Activated T-helper 17 cell treated with anti-CD3 and anti-CD28 coated beads, Interleukin-2, amount 50 U/mL, for 72 hours (primary cell): ENCODE measurements around the gene HEXB. TPM values are rescaled to one million over a fixed set of nuclear protein-coding genes. Genes with fewer than 3 reads are reported as not detected.

Experiments
- ATAC-seq: fragments of 150-1000 bp; cut with Tn5 transposase; replicated peaks from 2 replicates; pipeline ENCODE4 v1.10.0; 2021; ENCODE audit warnings: mild to moderate bottlenecking, moderate library complexity
- H3K27ac Mint-ChIP-seq: one replicate; pipeline ENCODE4 v1.8.0; 2022; ENCODE audit warnings: mixed read lengths
- H3K27me3 Mint-ChIP-seq: one replicate; pipeline ENCODE4 v1.8.0; 2022; ENCODE audit warnings: mixed read lengths
- H3K36me3 Mint-ChIP-seq: one replicate; pipeline ENCODE4 v1.8.0; 2022; ENCODE audit warnings: low read depth, mild to moderate bottlenecking, mixed read lengths
- H3K4me1 Mint-ChIP-seq: one replicate; pipeline ENCODE4 v1.8.0; 2022; ENCODE audit warnings: mixed read lengths
- H3K4me3 Mint-ChIP-seq: one replicate; pipeline ENCODE4 v1.8.0; 2022; ENCODE audit warnings: mild to moderate bottlenecking, mixed read lengths
- H3K9me3 Mint-ChIP-seq: one replicate; pipeline ENCODE4 v1.8.0; 2022; ENCODE audit warnings: mixed read lengths
- total RNA-seq, 2 donors: library from RNA; stranded (reverse); gene quantifications; one replicate each; pipeline ENCODE4 v1.2.3, GENCODE V29; 2022

The HEXB gene
- total RNA-seq, 2 donors from 2014 or later: 42.4 to 79.0 TPM

DNA sequence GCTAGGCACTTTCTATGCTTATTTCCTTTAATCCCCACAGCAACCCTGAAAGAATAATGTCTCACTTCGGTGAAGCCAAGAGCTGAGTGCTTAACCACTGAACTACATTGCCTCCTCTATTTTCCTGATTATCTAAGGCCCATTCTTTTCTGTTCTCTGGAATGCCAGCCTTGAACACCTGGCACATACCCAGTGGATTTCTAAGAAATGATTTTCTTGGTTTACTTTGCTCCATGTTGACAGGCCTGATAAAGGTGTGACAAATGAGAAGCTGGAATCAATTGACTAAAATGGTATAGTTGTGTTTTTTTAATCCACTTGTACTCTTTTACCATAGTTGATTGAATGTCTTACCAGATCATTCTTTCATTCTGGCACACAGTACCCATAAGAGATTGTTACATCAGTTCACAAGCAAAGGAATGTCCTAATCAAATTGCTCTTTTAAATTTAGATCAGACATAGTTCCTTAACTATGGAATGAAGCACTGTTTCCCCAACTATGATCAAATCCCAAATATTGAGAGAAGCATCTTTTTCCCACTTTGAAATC lies 35.5 kb upstream of the HEXB start:
- Mint-ChIP-seq H3K4me3 (no peak overlapping the region), H3K9me3 (no peaks in the 10 kb centered on the region), H3K4me1 (no peaks in the 10 kb centered on the region), H3K36me3 (no peaks in the 10 kb centered on the region), H3K27ac (no peak overlapping the region), H3K27me3 (peaks cover 9% of the 10 kb centered on the region)
- ATAC-seq: no peak

DNA sequence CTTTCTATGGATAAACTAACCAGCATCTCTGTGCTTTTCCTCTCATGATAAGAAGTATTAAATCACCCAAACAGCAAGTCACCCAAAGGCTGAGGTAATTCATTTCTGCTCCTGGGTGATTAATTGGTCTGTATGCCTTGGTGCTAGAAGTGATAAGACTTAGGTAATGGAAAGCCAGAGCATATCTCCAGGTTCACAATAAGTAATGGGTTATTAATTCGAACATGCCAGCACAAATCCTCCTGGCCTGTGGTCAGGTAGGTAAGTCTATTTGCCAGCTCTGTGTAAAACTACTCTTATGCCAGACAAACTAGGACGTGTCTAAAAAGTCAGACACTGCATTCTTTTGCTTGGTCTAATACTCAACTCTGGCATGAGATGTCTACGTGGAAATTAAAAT lies 33.3 kb upstream of the HEXB start:
- H3K27ac Mint-ChIP-seq: no peak overlapping the region
- H3K4me3 Mint-ChIP-seq: no peak overlapping the region
- peaks cover 9% of the 10 kb centered on the region for H3K27me3 Mint-ChIP-seq
- ATAC-seq: no peak
- no peaks in the 10 kb centered on the region for H3K36me3 Mint-ChIP-seq
- H3K9me3 Mint-ChIP-seq: no peaks in the 10 kb centered on the region
- H3K4me1 Mint-ChIP-seq: no peaks in the 10 kb centered on the region

DNA sequence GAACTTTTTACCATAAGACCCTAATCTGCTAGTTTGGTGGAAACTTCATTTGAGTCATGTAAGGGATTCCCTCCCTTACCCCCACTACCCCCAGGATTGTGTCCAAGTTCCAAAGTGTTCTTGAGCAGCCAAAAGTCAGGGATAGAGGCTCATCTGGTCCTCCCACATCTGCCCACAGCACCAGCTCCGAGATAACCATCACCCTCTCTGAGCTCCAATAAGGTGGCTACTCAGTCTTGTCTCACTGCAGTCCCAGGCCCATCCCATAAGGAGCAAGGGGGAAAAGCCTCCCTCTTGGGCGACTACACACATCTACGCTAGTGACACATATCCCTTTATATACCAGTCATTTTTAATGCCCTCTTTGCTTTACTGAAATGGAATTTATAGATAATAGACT lies 32.5 kb upstream of the HEXB start:
- H3K36me3 Mint-ChIP-seq: no peaks in the 10 kb centered on the region
- H3K27me3 Mint-ChIP-seq: peaks cover 13% of the 10 kb centered on the region
- H3K27ac Mint-ChIP-seq: no peak overlapping the region
- no peak overlapping the region for H3K4me3 Mint-ChIP-seq
- no peaks in the 10 kb centered on the region for H3K9me3 Mint-ChIP-seq
- no peaks in the 10 kb centered on the region for H3K4me1 Mint-ChIP-seq
- no peak for ATAC-seq

DNA sequence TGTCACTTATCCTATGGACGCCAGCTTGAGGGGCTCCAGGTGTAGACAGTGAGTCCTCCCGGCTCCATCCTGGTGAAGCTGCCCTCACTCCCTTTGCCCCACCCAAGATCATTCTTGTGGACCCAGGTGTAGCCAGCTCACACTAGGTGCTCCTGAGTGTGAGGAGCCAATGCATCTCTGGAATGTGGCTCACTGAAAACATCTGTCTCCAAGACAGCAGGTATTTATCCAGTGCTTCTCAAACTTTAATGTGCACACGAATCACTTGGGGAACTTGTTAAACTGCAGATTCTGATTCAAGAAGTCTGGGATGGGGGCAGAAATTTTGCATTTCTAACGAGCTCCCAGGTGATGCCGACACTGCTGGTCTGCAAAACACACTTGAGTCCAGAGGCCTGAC lies 31.0 kb upstream of the HEXB start:
- ATAC-seq: no peak
- Mint-ChIP-seq H3K36me3 (no peaks in the 10 kb centered on the region), H3K4me3 (no peak overlapping the region), H3K9me3 (no peaks in the 10 kb centered on the region), H3K4me1 (no peaks in the 10 kb centered on the region), H3K27me3 (peaks cover 13% of the 10 kb centered on the region), H3K27ac (no peak overlapping the region)

DNA sequence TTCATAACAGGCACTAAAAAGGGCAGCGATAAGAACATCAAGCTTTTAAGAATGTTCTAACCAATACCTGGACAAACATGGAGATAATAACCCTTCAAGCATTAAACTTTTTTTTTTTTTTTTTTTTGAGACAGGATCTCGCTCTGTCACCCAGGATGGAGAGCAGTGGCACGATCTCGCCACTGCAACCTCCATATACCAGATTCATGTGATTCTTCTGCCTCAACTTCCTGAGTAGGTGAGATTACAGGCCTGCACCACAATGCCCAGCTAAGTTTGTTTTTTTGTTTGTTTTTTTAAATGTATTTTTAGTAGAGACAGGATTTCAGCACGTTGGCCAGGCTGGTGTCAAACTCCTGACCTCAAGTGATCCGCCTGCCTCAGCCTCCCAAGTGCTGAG lies 29.8 kb upstream of the HEXB start:
- peaks cover 6% of the 10 kb centered on the region for H3K27me3 Mint-ChIP-seq
- H3K4me3 Mint-ChIP-seq: no peak overlapping the region
- no peaks in the 10 kb centered on the region for H3K9me3 Mint-ChIP-seq
- no peak for ATAC-seq
- no peak overlapping the region for H3K27ac Mint-ChIP-seq
- H3K4me1 Mint-ChIP-seq: no peaks in the 10 kb centered on the region
- no peaks in the 10 kb centered on the region for H3K36me3 Mint-ChIP-seq

DNA sequence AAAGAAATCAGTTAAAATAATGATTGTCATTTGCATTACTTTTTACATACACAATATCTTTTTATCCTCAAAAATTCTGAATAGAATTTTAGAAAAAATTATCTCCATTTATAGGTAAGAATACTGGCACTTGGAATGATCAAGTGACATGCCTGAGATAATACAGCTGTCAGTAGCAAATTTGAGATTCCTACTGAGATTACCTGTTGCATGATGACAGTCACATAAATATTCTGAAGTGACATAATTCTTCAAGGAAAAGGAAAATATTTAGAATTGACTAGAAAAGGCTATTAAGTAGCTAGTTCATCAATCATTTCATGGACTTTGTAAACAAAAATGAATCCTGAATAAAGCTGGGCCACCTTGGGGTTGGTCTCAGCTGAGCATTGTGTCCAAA lies 29.3 kb upstream of the HEXB start:
- peaks cover 6% of the 10 kb centered on the region for H3K27me3 Mint-ChIP-seq
- no peak for ATAC-seq
- H3K9me3 Mint-ChIP-seq: no peaks in the 10 kb centered on the region
- no peaks in the 10 kb centered on the region for H3K4me1 Mint-ChIP-seq
- no peak overlapping the region for H3K4me3 Mint-ChIP-seq
- H3K27ac Mint-ChIP-seq: no peak overlapping the region
- no peaks in the 10 kb centered on the region for H3K36me3 Mint-ChIP-seq

DNA sequence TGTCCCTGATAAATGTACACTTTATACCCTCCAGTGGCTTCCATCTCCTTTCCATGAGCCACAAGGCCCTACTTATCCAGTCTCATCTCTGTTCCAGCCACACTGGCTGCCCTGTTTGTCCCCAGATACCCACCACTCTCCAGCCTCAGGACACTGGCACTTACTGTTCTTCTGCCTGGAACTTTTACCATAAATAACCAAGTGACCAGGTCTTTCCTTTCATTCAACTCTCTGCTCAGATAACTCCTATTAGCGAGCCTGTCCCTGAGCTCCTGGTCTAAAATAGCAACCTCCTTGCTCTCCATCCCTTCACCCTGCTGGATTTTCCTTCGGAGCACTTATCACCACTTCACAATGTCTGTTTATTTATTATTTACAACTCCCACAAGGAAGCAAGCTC lies 27.9 kb upstream of the HEXB start:
- no peak for ATAC-seq
- no peak overlapping the region for H3K4me3 Mint-ChIP-seq
- no peaks in the 10 kb centered on the region for H3K36me3 Mint-ChIP-seq
- no peaks in the 10 kb centered on the region for H3K4me1 Mint-ChIP-seq
- H3K27me3 Mint-ChIP-seq: peaks cover 12% of the 10 kb centered on the region
- H3K9me3 Mint-ChIP-seq: no peaks in the 10 kb centered on the region
- H3K27ac Mint-ChIP-seq: no peak overlapping the region

DNA sequence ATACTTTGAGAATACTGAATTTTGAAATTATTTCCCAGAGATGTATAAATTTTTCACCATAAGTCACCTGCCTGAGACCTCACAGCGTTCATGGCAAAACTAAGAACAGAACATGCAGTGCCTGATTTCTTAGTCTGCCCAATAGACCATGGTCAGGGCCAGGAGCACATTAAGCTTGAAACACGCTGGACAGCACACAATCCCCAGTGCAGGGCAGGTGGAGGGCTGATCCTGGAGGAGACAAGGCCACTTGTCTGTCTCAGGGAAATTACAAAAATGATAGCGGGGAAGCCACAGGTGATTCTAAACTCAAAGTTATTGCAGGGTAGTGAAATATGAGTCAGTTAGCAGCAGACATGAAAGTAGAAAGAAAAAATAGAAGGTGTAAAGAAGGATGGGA lies 25.9 kb upstream of the HEXB start:
- Mint-ChIP-seq H3K27me3 (peaks cover 21% of the 10 kb centered on the region), H3K4me3 (no peak overlapping the region)

DNA sequence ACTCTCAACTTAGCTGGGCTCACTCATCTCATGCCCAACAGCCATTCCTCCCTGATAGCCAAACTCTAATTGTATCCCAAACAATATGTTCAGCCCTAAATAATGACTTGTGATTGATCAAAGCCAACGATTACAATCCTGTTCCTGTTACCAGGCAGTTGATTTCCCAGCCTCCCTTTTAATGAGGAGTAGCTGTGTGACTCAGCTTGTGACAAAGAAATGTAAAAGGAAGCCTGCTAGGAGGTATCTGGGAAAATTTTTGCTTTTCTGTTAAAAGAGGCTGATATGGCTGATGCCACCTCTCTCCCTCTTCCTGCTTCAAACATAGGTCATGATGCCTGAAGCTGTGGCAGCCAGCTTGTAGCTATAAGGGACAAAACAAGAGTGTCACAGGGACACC lies 24.9 kb upstream of the HEXB start:
- Mint-ChIP-seq H3K4me3 (no peak overlapping the region), H3K4me1 (no peaks in the 10 kb centered on the region), H3K9me3 (no peaks in the 10 kb centered on the region), H3K27ac (no peak overlapping the region), H3K27me3 (peaks cover 21% of the 10 kb centered on the region), H3K36me3 (no peaks in the 10 kb centered on the region)
- ATAC-seq: no peak

More for the DNA sequence above, 25.9 kb upstream of the HEXB start:
- no peaks in the 10 kb centered on the region for H3K9me3 Mint-ChIP-seq
- ATAC-seq: no peak
- no peak overlapping the region for H3K27ac Mint-ChIP-seq
- no peaks in the 10 kb centered on the region for H3K36me3 Mint-ChIP-seq
- no peaks in the 10 kb centered on the region for H3K4me1 Mint-ChIP-seq

DNA sequence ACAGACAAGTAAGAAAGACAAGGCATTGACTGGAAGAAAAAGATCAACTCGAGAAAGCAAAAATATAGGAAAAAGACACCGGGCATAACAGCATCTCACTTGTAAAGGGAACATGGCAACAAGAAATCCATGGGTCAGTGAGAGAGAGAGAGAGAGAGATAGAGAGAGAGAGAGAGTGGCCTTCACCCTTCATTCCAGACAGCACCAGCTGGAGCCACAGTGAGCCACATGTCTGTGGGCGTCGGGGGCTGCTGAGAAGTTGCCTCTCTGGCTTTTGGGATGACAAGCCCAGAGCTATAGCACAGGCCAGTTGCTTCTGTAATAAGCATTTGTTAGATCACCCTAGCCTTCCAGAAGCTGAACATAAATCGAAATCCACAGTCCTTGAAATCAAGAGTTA lies 24.2 kb upstream of the HEXB start:
- no peak overlapping the region for H3K27ac Mint-ChIP-seq

DNA sequence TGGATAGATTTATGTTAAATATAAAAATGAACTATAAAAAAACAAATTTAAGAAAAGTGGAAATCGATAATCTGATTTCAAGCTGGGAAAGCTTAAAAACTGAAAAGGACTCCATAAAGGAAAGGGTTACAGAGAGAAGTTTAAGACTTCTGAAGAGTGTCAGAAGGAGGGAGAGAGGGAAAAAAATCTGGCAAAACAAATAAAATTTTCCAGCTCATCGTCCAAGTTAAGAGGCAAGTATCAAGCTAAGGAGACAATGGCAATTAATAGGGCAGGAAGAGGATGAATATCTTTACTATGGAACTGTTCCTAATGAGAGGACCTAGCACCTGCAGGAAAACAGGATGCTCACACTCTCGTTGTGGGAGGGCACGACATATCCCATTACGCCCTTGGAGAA lies 20.5 kb upstream of the HEXB start:
- Mint-ChIP-seq H3K27me3 (peaks cover 19% of the 10 kb centered on the region), H3K27ac (no peak overlapping the region), H3K4me3 (no peak overlapping the region), H3K36me3 (no peaks in the 10 kb centered on the region), H3K9me3 (no peaks in the 10 kb centered on the region), H3K4me1 (no peaks in the 10 kb centered on the region)
- ATAC-seq: no peak

More for the DNA sequence above, 24.2 kb upstream of the HEXB start:
- Mint-ChIP-seq H3K4me3 (no peak overlapping the region), H3K36me3 (no peaks in the 10 kb centered on the region), H3K9me3 (no peaks in the 10 kb centered on the region), H3K4me1 (no peaks in the 10 kb centered on the region), H3K27me3 (peaks cover 21% of the 10 kb centered on the region)
- ATAC-seq: no peak

DNA sequence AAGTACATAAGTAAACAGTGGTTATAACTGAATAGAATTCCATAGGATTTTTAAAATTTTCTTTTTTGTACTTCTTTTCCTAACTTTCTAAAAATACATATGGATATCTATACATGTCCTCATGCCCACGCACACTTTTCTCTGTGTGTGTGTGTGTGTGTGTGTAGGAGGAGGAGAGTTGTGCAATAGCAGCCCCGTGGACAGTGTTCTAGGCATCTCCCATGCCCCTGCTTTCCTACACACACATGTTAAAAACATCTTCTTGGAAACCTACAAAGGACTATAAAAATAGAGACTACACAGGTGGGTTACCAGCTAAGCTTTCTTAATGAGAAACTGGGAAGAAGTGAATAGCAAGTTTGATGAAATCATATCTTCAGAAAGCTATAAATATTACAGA lies 19.8 kb upstream of the HEXB start:
- no peaks in the 10 kb centered on the region for H3K36me3 Mint-ChIP-seq
- H3K9me3 Mint-ChIP-seq: no peaks in the 10 kb centered on the region
- H3K4me3 Mint-ChIP-seq: no peak overlapping the region
- H3K4me1 Mint-ChIP-seq: no peaks in the 10 kb centered on the region
- no peak for ATAC-seq
- H3K27me3 Mint-ChIP-seq: peaks cover 20% of the 10 kb centered on the region
- H3K27ac Mint-ChIP-seq: no peak overlapping the region

DNA sequence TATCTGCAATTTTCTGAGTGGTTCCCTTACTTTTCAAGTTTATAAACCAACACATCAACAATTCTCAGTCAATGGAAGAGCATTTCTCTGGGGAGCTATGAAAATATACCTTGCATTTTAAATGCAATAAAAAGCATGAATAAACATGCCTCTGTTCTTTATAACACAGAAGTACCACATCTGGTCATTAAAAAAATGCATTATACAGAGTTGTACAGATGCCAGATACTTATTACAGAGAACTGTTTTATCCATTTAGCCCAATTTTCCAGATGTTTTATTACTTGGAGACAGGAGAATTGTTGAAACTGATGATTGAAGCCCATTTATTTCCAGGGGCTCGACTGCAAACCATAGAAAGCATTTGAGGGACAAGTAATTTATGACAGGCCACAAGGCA lies 19.2 kb upstream of the HEXB start:
- ATAC-seq: no peak
- Mint-ChIP-seq H3K27ac (no peak overlapping the region), H3K27me3 (peaks cover 17% of the 10 kb centered on the region), H3K36me3 (no peaks in the 10 kb centered on the region), H3K4me3 (no peak overlapping the region), H3K4me1 (no peaks in the 10 kb centered on the region), H3K9me3 (no peaks in the 10 kb centered on the region)

DNA sequence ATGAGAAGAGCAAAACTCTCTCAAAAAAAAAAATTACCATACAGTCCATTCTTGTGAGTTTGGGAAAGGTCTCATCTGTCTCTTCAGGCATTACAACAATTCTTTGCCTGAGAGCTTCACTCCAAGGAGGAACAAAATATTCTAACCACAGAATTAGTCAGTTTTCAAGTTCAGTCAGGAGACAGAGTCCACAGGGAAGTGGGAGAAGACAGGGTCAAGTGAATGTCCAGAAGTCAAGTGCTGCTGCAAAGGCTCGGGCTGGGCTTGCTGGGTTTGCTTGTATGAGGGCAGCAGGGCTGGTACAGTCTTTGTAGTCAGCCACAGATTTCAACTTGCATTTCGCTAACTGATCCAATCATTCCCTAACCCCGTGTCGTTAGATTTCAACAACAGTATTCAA lies 17.6 kb upstream of the HEXB start:
- no peaks in the 10 kb centered on the region for H3K9me3 Mint-ChIP-seq

DNA sequence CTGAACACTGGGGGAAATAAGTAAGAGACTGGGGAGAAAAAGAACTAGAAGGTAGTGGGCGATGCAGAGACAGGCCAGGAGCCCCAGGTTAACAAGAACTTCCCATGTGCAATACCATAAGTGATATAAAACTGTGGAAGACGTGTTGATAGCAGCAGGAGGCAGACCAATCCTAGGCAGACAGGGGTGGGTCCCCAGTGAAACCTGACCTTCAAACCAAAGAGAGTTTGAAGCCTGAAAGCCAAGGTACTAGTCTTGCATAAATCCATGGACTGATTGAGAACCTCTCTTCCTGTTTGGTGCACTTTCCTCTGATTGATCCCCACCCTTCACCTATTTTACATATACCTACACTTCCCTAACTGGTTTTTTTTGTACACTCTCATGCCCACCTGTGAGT lies 15.2 kb upstream of the HEXB start:
- Mint-ChIP-seq H3K36me3 (no peaks in the 10 kb centered on the region), H3K4me3 (no peak overlapping the region), H3K4me1 (no peaks in the 10 kb centered on the region), H3K27me3 (peaks cover 13% of the 10 kb centered on the region), H3K9me3 (no peaks in the 10 kb centered on the region), H3K27ac (no peak overlapping the region)
- ATAC-seq: no peak

More for the DNA sequence above, 17.6 kb upstream of the HEXB start:
- H3K27me3 Mint-ChIP-seq: peaks cover 16% of the 10 kb centered on the region
- H3K27ac Mint-ChIP-seq: no peak overlapping the region
- H3K4me1 Mint-ChIP-seq: no peaks in the 10 kb centered on the region
- H3K4me3 Mint-ChIP-seq: no peak overlapping the region
- no peak for ATAC-seq
- no peaks in the 10 kb centered on the region for H3K36me3 Mint-ChIP-seq

DNA sequence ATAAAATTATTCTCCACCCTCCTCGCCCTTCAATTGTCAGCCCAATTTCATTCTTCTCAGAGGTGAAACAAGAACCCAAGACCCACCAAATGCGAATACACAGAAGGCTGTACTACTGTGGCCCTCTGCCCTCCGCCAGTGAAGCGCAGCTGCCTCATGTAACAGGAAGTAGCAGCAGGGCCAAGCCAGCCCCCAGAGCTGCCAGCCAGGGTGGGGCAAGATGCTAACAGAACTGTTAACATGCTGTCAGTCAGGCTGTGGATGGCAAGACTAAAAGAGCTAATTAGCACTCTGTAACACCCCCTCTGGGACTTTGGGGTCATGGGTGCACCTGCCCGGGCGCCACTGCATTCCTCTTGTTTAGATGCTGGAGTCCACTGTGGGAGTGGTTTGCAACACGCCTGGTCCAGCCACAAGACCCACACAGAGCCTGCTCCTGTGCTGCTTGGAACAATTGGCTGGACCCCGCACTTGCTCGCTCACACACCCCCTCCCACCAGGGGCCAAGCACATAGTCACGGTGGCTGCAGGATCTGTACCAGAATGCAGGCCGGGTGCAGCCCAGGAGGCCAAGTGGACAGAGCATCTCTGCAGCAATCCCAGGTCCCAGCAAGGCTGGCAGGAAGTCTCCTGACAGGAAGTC lies 14.5 kb upstream of the HEXB start:
- H3K27ac Mint-ChIP-seq: no peak overlapping the region
- no peak for ATAC-seq
- H3K9me3 Mint-ChIP-seq: no peaks in the 10 kb centered on the region
- H3K4me3 Mint-ChIP-seq: no peak overlapping the region
- no peaks in the 10 kb centered on the region for H3K36me3 Mint-ChIP-seq
- H3K4me1 Mint-ChIP-seq: no peaks in the 10 kb centered on the region
- H3K27me3 Mint-ChIP-seq: peaks cover 13% of the 10 kb centered on the region
